HL-60 (cell line): ENCODE data around the gene GBP6.

Experiments used
- CTCF ChIP-seq: IDR thresholded peaks from one replicate; pipeline ENCODE4 v1.5.1; 2011; ENCODE audit warnings: low read length, control low read depth, inconsistent platforms; ENCODE audit not compliant: insufficient read depth
- GABPA ChIP-seq: IDR thresholded peaks from 2 replicates; pipeline ENCODE4 v1.6.1; 2012; ENCODE audit warnings: low read depth
- POLR2AphosphoS5 ChIP-seq: IDR thresholded peaks from 2 replicates; pipeline ENCODE4 v1.6.1; 2012; ENCODE audit warnings: low read depth
- REST ChIP-seq: IDR thresholded peaks from 2 replicates; pipeline ENCODE4 v1.6.1; 2012; ENCODE audit warnings: low read depth; ENCODE audit not compliant: insufficient replicate concordance

- TF ChIP-seq CTCF (no peak), REST (no peak), GABPA (no peak), POLR2AphosphoS5 (no peak)
Measured at GRCh38 chr1:89361681-89362080, 2.2 kb upstream of the GBP6 start.
